ENCODE results near the gene CYB561D1. TPM values are rescaled to one million over a fixed set of nuclear protein-coding genes. Genes with fewer than 3 reads are reported as not detected.

Gene CYB561D1
- total and polyA plus RNA-seq, 2 donors: 4.0 to 9.4 TPM

- no peaks in the 10 kb centered on the region for H3K4me1 ChIP-seq (ENCODE audit: insufficient read depth)
- H3K4me3 ChIP-seq (ENCODE audit: low read depth, low read length): no peak overlapping the region
- DNase-seq (ENCODE audit: extremely low spot score): no peak
- no peak overlapping the region for H3K27ac ChIP-seq (ENCODE audit: low read depth)
- no peaks in the 10 kb centered on the region for H3K36me3 ChIP-seq (ENCODE audit: insufficient read depth)
- WGBS: 90% methylated on average over 5 of the region's 5 CpGs
Observed at GRCh38 chr1:109517337-109517736, 23.4 kb downstream of the CYB561D1 start.

GRCh38 chr1:109521002-109521951 is 27.4 kb downstream of the CYB561D1 start:
- Histone ChIP-seq H3K27ac (ENCODE audit: low read depth) (no peak overlapping the region), H3K4me1 (ENCODE audit: insufficient read depth) (no peaks in the 10 kb centered on the region), H3K4me3 (ENCODE audit: low read depth, low read length) (no peak overlapping the region), H3K36me3 (ENCODE audit: insufficient read depth) (no peaks in the 10 kb centered on the region)
- 60% methylated on average over 14 of the region's 14 CpGs for WGBS
- no peak for DNase-seq (ENCODE audit: extremely low spot score)

DNA sequence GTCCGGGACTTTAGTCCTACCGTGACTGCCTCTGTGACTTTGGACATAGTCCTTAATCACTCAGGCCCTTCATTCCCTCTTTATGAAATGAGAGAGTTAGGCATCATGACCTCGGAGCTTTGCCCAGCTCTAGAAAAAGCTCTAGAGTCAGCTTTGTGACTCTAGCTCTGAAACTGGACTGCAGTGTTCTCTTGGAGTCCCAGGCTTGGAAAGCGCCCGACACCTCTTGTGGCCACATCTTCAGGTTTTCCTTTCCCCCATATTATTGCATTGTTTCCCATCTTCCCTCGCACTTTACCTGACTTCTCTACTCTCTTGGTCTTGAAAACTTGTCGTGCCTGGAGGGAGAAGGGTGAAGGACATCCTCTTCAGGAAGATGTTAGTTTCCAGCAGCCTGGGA is 28.1 kb downstream of the CYB561D1 start:
- Histone ChIP-seq H3K36me3 (ENCODE audit: insufficient read depth) (no peaks in the 10 kb centered on the region), H3K4me1 (ENCODE audit: insufficient read depth) (no peaks in the 10 kb centered on the region), H3K4me3 (ENCODE audit: low read depth, low read length) (no peak overlapping the region), H3K27ac (ENCODE audit: low read depth) (no peak overlapping the region)
- WGBS: 90% methylated on average over 7 of the region's 7 CpGs
- no peak for DNase-seq (ENCODE audit: extremely low spot score)

- no peak for DNase-seq (ENCODE audit: extremely low spot score)
- Histone ChIP-seq H3K36me3 (ENCODE audit: insufficient read depth) (no peaks in the 10 kb centered on the region), H3K4me3 (ENCODE audit: low read depth, low read length) (no peak overlapping the region), H3K27ac (ENCODE audit: low read depth) (no peak overlapping the region), H3K4me1 (ENCODE audit: insufficient read depth) (no peaks in the 10 kb centered on the region)
- 84% methylated on average over 2 of the region's 2 CpGs for WGBS
Observed at GRCh38 chr1:109523706-109524105, 29.8 kb downstream of the CYB561D1 start.

DNA sequence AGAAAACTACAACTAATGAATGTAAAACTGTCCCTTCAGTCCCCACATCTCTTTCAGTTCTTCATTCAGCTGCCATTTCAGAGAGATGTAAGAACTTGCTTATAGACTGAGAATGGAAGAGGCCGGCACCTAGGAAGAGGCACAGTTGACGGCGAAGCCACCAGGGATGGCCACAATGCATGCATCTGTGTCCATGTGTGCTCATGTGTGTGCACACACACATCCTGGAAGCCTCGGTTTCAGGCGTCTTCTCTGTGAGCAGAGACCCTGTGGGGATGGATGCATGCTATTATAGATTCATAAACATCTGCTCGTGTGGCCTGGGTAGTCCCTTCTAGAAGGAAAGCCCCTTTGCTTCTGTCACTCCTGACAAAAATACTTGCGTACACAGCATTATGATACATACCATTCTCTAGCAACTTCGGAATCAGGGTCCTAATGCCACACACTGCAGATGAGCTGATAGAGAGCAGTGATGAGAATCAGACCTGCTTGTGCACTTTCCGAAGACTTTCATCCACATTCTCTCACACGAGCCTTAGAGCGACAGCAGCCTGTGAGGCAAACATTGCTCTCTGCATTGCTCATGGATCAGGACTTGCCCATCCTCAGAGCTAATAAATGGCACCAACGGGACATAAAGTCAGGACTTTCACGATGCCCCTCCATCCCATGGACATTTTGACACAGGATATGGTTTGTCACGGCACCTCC is 33.4 kb downstream of the CYB561D1 start:
- H3K27ac ChIP-seq (ENCODE audit: low read depth): no peak overlapping the region
- H3K36me3 ChIP-seq (ENCODE audit: insufficient read depth): no peaks in the 10 kb centered on the region
- 64% methylated on average over 14 of the region's 14 CpGs for WGBS
- no peaks in the 10 kb centered on the region for H3K4me1 ChIP-seq (ENCODE audit: insufficient read depth)
- no peak overlapping the region for H3K4me3 ChIP-seq (ENCODE audit: low read depth, low read length)
- no peak for DNase-seq (ENCODE audit: extremely low spot score)

- no peak overlapping the region for H3K4me3 ChIP-seq (ENCODE audit: low read depth, low read length)
- 87% methylated on average over 9 of the region's 9 CpGs for WGBS
- no peak for DNase-seq (ENCODE audit: extremely low spot score)
- H3K4me1 ChIP-seq (ENCODE audit: insufficient read depth): no peaks in the 10 kb centered on the region
- no peaks in the 10 kb centered on the region for H3K36me3 ChIP-seq (ENCODE audit: insufficient read depth)
- no peak overlapping the region for H3K27ac ChIP-seq (ENCODE audit: low read depth)
Observed at GRCh38 chr1:109527846-109528695, 34.2 kb downstream of the CYB561D1 start.

DNA sequence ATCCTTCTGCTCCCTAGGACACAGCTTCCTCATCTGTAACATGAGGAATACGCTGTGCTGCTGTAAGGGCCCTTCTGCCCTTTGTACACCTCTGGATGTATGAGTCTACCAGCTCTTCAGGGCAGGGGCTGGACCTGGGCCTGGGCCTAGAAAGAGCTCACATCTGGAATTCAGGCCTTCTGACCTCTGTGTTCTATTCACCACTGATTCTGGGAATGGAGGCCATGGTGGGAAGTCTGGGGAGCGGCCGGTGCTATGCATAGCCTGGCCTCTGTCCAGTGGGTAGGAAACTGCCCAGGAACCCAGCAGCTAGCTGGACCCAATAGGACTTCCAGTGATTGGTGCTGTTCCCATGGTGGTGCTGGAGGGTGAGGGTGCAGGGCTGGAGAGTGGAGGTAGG is 34.8 kb downstream of the CYB561D1 start:
- Histone ChIP-seq H3K27ac (ENCODE audit: low read depth) (no peak overlapping the region), H3K4me3 (ENCODE audit: low read depth, low read length) (no peak overlapping the region), H3K36me3 (ENCODE audit: insufficient read depth) (no peaks in the 10 kb centered on the region), H3K4me1 (ENCODE audit: insufficient read depth) (no peaks in the 10 kb centered on the region)
- no peak for DNase-seq (ENCODE audit: extremely low spot score)
- whole genome bisulfite sequencing: 87% methylated on average over 3 of the region's 3 CpGs

GRCh38 chr1:109529881-109530456 is 36.1 kb downstream of the CYB561D1 start:
- no peak for DNase-seq (ENCODE audit: extremely low spot score)
- no peak overlapping the region for H3K27ac ChIP-seq (ENCODE audit: low read depth)
- WGBS: 67% methylated on average over 8 of the region's 8 CpGs
- no peaks in the 10 kb centered on the region for H3K36me3 ChIP-seq (ENCODE audit: insufficient read depth)
- H3K4me3 ChIP-seq (ENCODE audit: low read depth, low read length): no peak overlapping the region
- no peaks in the 10 kb centered on the region for H3K4me1 ChIP-seq (ENCODE audit: insufficient read depth)

DNA sequence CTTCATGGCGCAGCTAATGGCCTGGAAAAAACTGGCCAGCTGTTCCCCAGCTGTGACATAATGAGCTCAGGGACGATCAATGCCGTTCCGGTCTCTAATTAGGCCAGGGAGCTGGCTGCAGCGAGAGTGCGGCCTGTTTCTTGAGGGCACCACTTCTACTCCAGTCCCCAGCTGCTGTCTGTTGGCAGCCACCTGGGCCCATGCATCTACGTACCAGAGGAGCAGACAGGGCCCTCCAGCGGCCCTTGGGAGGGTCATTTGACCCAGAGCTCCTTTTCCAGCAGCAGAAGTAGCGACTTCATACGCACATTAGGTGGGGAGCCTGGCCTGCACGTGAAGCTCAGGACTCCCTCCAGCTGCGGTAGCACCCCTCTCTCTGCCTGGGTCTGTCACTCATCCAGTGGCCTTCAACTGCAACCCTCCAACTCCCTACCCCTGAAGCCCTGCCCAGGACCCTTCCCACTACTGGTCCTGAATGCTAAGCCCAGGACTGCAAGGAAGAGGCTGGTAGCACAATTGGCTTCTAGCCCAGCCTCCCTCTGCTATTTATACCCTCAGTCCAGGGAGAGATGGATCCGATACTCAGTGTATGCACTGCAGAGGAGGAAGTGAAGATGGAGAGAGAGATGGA is 36.7 kb downstream of the CYB561D1 start:
- WGBS: 69% methylated on average over 13 of the region's 13 CpGs
- DNase-seq (ENCODE audit: extremely low spot score): no peak
- H3K4me3 ChIP-seq (ENCODE audit: low read depth, low read length): no peak overlapping the region
- no peaks in the 10 kb centered on the region for H3K4me1 ChIP-seq (ENCODE audit: insufficient read depth)
- H3K36me3 ChIP-seq (ENCODE audit: insufficient read depth): no peaks in the 10 kb centered on the region
- no peak overlapping the region for H3K27ac ChIP-seq (ENCODE audit: low read depth)

DNA sequence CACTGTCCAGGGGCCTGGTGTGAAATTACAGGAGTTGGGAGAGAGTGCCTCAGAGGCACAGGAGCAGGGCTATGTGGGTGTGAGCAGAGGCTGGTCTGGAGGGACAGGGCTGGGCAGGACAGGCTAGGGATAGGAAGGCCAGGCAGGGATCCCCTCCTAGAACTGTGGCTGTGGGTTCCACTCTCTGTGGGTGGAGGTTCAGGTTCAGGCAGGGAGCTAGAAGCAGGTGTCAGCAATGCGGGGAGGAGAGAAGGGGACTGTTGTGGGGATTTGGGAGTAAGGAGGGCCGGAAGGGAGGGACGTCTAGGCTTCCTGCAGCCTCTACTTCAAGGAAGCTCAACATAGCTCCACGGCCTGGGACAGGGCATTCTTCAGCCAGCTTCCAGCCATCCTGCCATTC is 37.5 kb downstream of the CYB561D1 start:
- Histone ChIP-seq H3K4me1 (ENCODE audit: insufficient read depth) (no peaks in the 10 kb centered on the region), H3K4me3 (ENCODE audit: low read depth, low read length) (no peak overlapping the region), H3K27ac (ENCODE audit: low read depth) (no peak overlapping the region), H3K36me3 (ENCODE audit: insufficient read depth) (no peaks in the 10 kb centered on the region)
- 87% methylated on average over 4 of the region's 4 CpGs for WGBS
- DNase-seq (ENCODE audit: extremely low spot score): no peak

DNA sequence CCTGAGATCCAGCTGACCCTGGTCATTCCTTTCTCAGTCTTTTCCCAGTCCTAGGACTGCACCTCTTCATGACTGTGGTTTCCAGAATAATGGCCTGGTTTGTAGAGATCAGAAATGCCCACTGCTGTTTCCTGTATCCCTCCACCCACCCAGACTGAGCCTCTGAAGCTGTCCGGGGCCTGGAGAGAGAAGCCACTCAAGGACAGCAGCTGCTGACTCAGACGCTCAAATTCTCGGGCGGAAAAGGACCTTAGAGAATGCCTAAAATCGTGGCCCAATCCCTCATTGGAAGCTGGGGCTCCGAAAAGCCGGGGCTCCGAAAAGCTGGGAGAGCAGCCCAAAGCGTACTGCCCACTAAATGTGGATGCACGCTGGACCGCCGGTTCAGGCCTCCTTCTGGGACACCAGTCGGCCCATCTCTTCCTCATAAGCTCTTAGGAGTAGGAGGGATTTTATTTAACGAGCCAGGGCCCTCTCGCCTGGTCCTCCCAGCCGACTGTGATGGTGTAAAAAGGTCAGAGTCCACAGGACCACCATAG is 38.0 kb downstream of the CYB561D1 start:
- 62% methylated on average over 16 of the region's 16 CpGs for WGBS
- H3K4me1 ChIP-seq (ENCODE audit: insufficient read depth): no peaks in the 10 kb centered on the region
- DNase-seq (ENCODE audit: extremely low spot score): no peak
- H3K27ac ChIP-seq (ENCODE audit: low read depth): no peak overlapping the region
- H3K4me3 ChIP-seq (ENCODE audit: low read depth, low read length): no peak overlapping the region
- no peaks in the 10 kb centered on the region for H3K36me3 ChIP-seq (ENCODE audit: insufficient read depth)

- Histone ChIP-seq H3K27ac (ENCODE audit: low read depth) (no peak overlapping the region), H3K36me3 (ENCODE audit: insufficient read depth) (no peaks in the 10 kb centered on the region), H3K4me1 (ENCODE audit: insufficient read depth) (no peaks in the 10 kb centered on the region), H3K4me3 (ENCODE audit: low read depth, low read length) (peak overlapping the region; percentile 11)
- DNase-seq (ENCODE audit: extremely low spot score): peak; percentile 21
- 16% methylated on average over 12 of the region's 12 CpGs for WGBS
Observed at GRCh38 chr1:109532365-109533136, 38.7 kb downstream of the CYB561D1 start.
